ENCODE data around the gene MTERF4. TPM values are rescaled to one million over a fixed set of nuclear protein-coding genes. Genes with fewer than 3 reads are reported as not detected.

Gene MTERF4
- total and polyA plus RNA-seq, 2 of the 8 experiments (the other 6 are each of a cell fraction or from before 2014, with no cell fraction given), result 25.9 to 28.5 TPM

DNA sequence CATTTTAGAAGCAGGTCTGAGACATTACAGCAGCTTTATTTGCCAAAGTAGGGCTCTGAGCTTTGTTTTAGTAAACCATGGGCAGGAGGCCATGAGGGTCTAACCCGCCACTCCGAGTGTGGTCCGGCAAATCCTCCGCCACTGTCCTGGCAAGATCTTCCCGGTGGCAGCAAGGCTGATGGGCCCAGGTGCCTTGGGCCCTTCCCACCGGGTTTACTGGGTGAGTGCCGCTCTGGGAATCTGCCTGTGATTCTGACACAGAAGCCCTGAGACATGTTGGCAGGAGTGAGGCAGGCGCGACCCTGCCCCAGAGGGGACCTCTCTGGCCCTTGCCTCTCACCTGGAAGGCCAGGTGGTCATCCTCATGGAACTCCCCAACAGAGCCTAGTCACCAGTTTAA, 29.9 kb downstream of the MTERF4 start (continued):
- TF ChIP-seq BCL11A (IDR thresholded peaks at IDR 0.05; ENCODE audit: low read depth in 2 of 2, low read length in 2 of 2) (no peak), KDM4A (IDR thresholded peaks at IDR 0.05; ENCODE audit: low read depth, low read length, severe bottlenecking) (no peak), HDAC6 (IDR thresholded peaks at IDR 0.05; ENCODE audit: low read depth, low read length) (no peak), RNF2 (IDR thresholded peaks at IDR 0.05; ENCODE audit: borderline replicate concordance, low read depth, low read length, missing control alignments, poor library complexity, severe bottlenecking) (no peak), RXRA (IDR thresholded peaks at IDR 0.05; ENCODE audit: insufficient read depth, low read depth, low read length) (no peak), SUZ12 (IDR thresholded peaks at IDR 0.05; ENCODE audit: low read length) (no peak)

Data from H1 (cell line).